ENCODE results near the gene OPA1. TPM values are rescaled to one million over a fixed set of nuclear protein-coding genes. Genes with fewer than 3 reads are reported as not detected.

The OPA1 gene
- total RNA-seq, 4 donors from 2014 or later: 45.3 to 78.8 (median 48.7) TPM

GRCh38 chr3:193665370-193665989, 72.5 kb downstream of the OPA1 start:
- Histone ChIP-seq H3K4me1 (no peaks in the 10 kb centered on the region), H3K9me3 (no peaks in the 10 kb centered on the region), H3K36me3 (peaks cover 24 to 29% of the 10 kb centered on the region in 2 donors), H3K4me3 (replicated peaks in 1 of 3) (no peak overlapping the region), H3K27ac (no peak overlapping the region), H3K27me3 (no peaks in the 10 kb centered on the region)
- no peak for DNase-seq
- 97 to 100% methylated on average over 1 of the region's 1 CpG for WGBS, 2 donors
- intact Hi-C loops (cut with DNase I): no loop called here
- TF ChIP-seq POLR2A (IDR thresholded peaks at IDR 0.05) (no peak), CTCF (IDR thresholded peaks at IDR 0.05) (peak in 4 of 6 experiments; percentile 45 to 54 (median 50))

GRCh38 chr3:193673845-193674244, 80.8 kb downstream of the OPA1 start:
- no peak overlapping the region for H3K27ac ChIP-seq
- WGBS, 2 donors: 89 to 94% methylated on average over 7 of the region's 7 CpGs
- TF ChIP-seq CTCF (IDR thresholded peaks at IDR 0.05) (no peak), POLR2A (IDR thresholded peaks at IDR 0.05) (no peak)
- intact Hi-C loops (cut with DNase I): no loop called here
- H3K9me3 ChIP-seq: no peaks in the 10 kb centered on the region
- H3K36me3 ChIP-seq: peaks cover 5 to 15% of the 10 kb centered on the region in 2 donors
- no peaks in the 10 kb centered on the region for H3K27me3 ChIP-seq
- H3K4me3 ChIP-seq (replicated peaks in 1 of 3): no peak overlapping the region
- no peak for DNase-seq
- H3K4me1 ChIP-seq: no peaks in the 10 kb centered on the region

- intact Hi-C loops (cut with DNase I): no loop called here
- no peak for TF ChIP-seq POLR2A (IDR thresholded peaks at IDR 0.05)
- TF ChIP-seq CTCF (IDR thresholded peaks at IDR 0.05): no peak
- DNase-seq: no peak
- no peak overlapping the region for H3K27ac ChIP-seq
- H3K27me3 ChIP-seq: no peaks in the 10 kb centered on the region
- WGBS, 2 donors: 96% methylated on average over 9 of the region's 9 CpGs
- H3K9me3 ChIP-seq: no peaks in the 10 kb centered on the region
- no peak overlapping the region for H3K4me3 ChIP-seq (replicated peaks in 1 of 3)
- H3K36me3 ChIP-seq: peaks cover 3 to 7% of the 10 kb centered on the region in 2 donors
- H3K4me1 ChIP-seq: no peaks in the 10 kb centered on the region
Observed at GRCh38 chr3:193674714-193675113, 81.7 kb downstream of the OPA1 start.

- Histone ChIP-seq H3K27me3 (no peaks in the 10 kb centered on the region), H3K4me3 (replicated peaks in 1 of 3) (no peak overlapping the region), H3K9me3 (no peaks in the 10 kb centered on the region), H3K4me1 (no peaks in the 10 kb centered on the region), H3K36me3 (peaks cover 0 to 7% of the 10 kb centered on the region in 2 donors), H3K27ac (no peak overlapping the region)
- TF ChIP-seq CTCF (IDR thresholded peaks at IDR 0.05): no peak
- no peak for TF ChIP-seq POLR2A (IDR thresholded peaks at IDR 0.05)
- WGBS, 2 donors: 95 to 97% methylated on average over 5 of the region's 5 CpGs
- intact Hi-C loops (cut with DNase I): no loop called here
- DNase-seq: no peak
Observed at GRCh38 chr3:193677734-193678133, 84.7 kb downstream of the OPA1 start.

GRCh38 chr3:193680220-193680619, 87.2 kb downstream of the OPA1 start:
- 54 to 57% methylated on average over 2 of the region's 2 CpGs for WGBS, 2 donors
- intact Hi-C loops (cut with DNase I): no loop called here
- H3K27ac ChIP-seq: no peak overlapping the region
- DNase-seq: no peak
- peaks cover 0 to 5% of the 10 kb centered on the region in 2 donors for H3K36me3 ChIP-seq
- H3K27me3 ChIP-seq: no peaks in the 10 kb centered on the region
- H3K4me1 ChIP-seq: no peaks in the 10 kb centered on the region
- H3K9me3 ChIP-seq: no peaks in the 10 kb centered on the region
- no peak overlapping the region for H3K4me3 ChIP-seq (replicated peaks in 1 of 3)
- TF ChIP-seq POLR2A (IDR thresholded peaks at IDR 0.05) (no peak), CTCF (IDR thresholded peaks at IDR 0.05) (no peak)

Data from thyroid gland (tissue), 4 donors.